Liver (tissue), 9 donors: Measurements from ENCODE around the gene ENTPD8. TPM values are rescaled to one million over a fixed set of nuclear protein-coding genes. Genes with fewer than 3 reads are reported as not detected.

Experiments
- DNase-seq: peaks from one replicate; pipeline ENCODE4 v3.0.0-alpha.2; 2017; ENCODE audit warnings: low spot score
- H3K27ac ChIP-seq, 2 donors: one replicate each; pipeline ENCODE4 v1.7.0; 2013; ENCODE audit warnings: inconsistent platforms in 2 of 2, low read length in 2 of 2, control low read depth in 1 of 2, low read depth in 1 of 2, mild to moderate bottlenecking in 1 of 2
- H3K27me3 ChIP-seq, 4 donors: one replicate each; pipeline versions ENCODE4 v1.6.1 to v1.7.0; 2013; ENCODE audit warnings: low read length in 3 of 4, inconsistent platforms in 1 of 4, mild to moderate bottlenecking in 1 of 4, moderate library complexity in 1 of 4; ENCODE audit not compliant: control insufficient read depth in 4 of 4, insufficient read depth in 4 of 4
- H3K36me3 ChIP-seq, 4 donors: one replicate each; pipeline versions ENCODE4 v1.6.1 to v1.7.0; 2013; ENCODE audit warnings: low read length in 3 of 4, mild to moderate bottlenecking in 3 of 4, low read depth in 1 of 4, moderate library complexity in 1 of 4; ENCODE audit not compliant: control insufficient read depth in 4 of 4, insufficient read depth in 3 of 4
- H3K4me1 ChIP-seq, 4 donors: one replicate each; pipeline versions ENCODE4 v1.6.1 to v1.7.0; 2013; ENCODE audit warnings: low read length in 3 of 4, mild to moderate bottlenecking in 3 of 4, moderate library complexity in 1 of 4; ENCODE audit not compliant: control insufficient read depth in 4 of 4, insufficient read depth in 4 of 4
- H3K4me3 ChIP-seq, 3 donors: one replicate each; pipeline versions ENCODE4 v1.6.1 to v1.7.0; 2013; ENCODE audit warnings: low read length in 3 of 3, control low read depth in 1 of 3, low read depth in 1 of 3, mild to moderate bottlenecking in 1 of 3
- H3K9ac ChIP-seq, 2 donors: one replicate each; pipeline ENCODE4 v1.7.0; 2013; ENCODE audit warnings: low read length in 2 of 2, mild to moderate bottlenecking in 2 of 2, moderate library complexity in 2 of 2, control low read depth in 1 of 2, low read depth in 1 of 2
- H3K9me3 ChIP-seq, 4 donors: one replicate each; pipeline versions ENCODE4 v1.6.1 to v1.7.0; 2013; ENCODE audit warnings: low read length in 3 of 4; ENCODE audit not compliant: control insufficient read depth in 4 of 4
- ATF3 ChIP-seq: IDR thresholded peaks from 2 replicates; pipeline ENCODE4 v1.6.1; 2016; ENCODE audit warnings: antibody characterized with exemption
- CTCF ChIP-seq: fragments of 150-350 bp; IDR thresholded peaks from 2 replicates; pipeline ENCODE4 v1.5.1; 2017; ENCODE audit warnings: improper control_type of control experiment, low read depth, low read length; ENCODE audit not compliant: missing input control
- EGR1 ChIP-seq, 2 donors: IDR thresholded peaks; 2 replicates each; pipeline ENCODE4 v1.6.1; 2016 to 2018; ENCODE audit warnings: antibody characterized with exemption in 2 of 2, low read depth in 2 of 2
- FOXA1 ChIP-seq: IDR thresholded peaks from 2 replicates; pipeline ENCODE4 v1.6.1; 2016; ENCODE audit warnings: antibody characterized with exemption
- FOXA2 ChIP-seq: IDR thresholded peaks from 2 replicates; pipeline ENCODE4 v1.6.1; 2016; ENCODE audit warnings: antibody characterized with exemption
- GABPA ChIP-seq, 2 donors: IDR thresholded peaks in 1 of 2; conservative IDR thresholded peaks in 1 of 2; 2 replicates each; pipeline ENCODE4 v1.6.1; 2016; ENCODE audit warnings: antibody characterized with exemption in 2 of 2, mild to moderate bottlenecking in 1 of 2, moderate library complexity in 1 of 2
- HNF4A ChIP-seq, 2 donors: conservative IDR thresholded peaks; 2 replicates each; pipeline ENCODE4 v1.6.1; 2016; ENCODE audit warnings: antibody characterized with exemption in 2 of 2, mild to moderate bottlenecking in 2 of 2
- HNF4G ChIP-seq: IDR thresholded peaks from 2 replicates; pipeline ENCODE4 v1.6.1; 2016; ENCODE audit warnings: antibody characterized with exemption
- JUND ChIP-seq, 2 donors: IDR thresholded peaks; 2 replicates each; pipeline ENCODE4 v1.6.1; 2016; ENCODE audit warnings: antibody characterized with exemption in 2 of 2
- MAX ChIP-seq: IDR thresholded peaks from 2 replicates; pipeline ENCODE4 v1.6.1; 2016; ENCODE audit warnings: antibody characterized with exemption
- NR2F2 ChIP-seq: IDR thresholded peaks from 2 replicates; pipeline ENCODE4 v1.6.1; 2016; ENCODE audit warnings: antibody characterized with exemption
- REST ChIP-seq: IDR thresholded peaks from 2 replicates; pipeline ENCODE4 v1.6.1; 2016; ENCODE audit warnings: antibody characterized with exemption, mild to moderate bottlenecking
- RXRA ChIP-seq, 2 donors: IDR thresholded peaks; 2 replicates each; pipeline ENCODE4 v1.6.1; 2017 to 2018; ENCODE audit warnings: antibody characterized with exemption in 2 of 2, mild to moderate bottlenecking in 1 of 2
- SP1 ChIP-seq: IDR thresholded peaks from 2 replicates; pipeline ENCODE4 v1.6.1; 2018; ENCODE audit warnings: antibody characterized with exemption, mild to moderate bottlenecking
- TAF1 ChIP-seq: conservative IDR thresholded peaks from 2 replicates; pipeline ENCODE4 v1.6.1; 2016; ENCODE audit warnings: antibody characterized with exemption, mild to moderate bottlenecking
- YY1 ChIP-seq: IDR thresholded peaks from 2 replicates; pipeline ENCODE4 v1.6.1; 2016; ENCODE audit warnings: antibody characterized with exemption, mild to moderate bottlenecking
- ZBTB33 ChIP-seq: IDR thresholded peaks from 2 replicates; pipeline ENCODE4 v1.6.1; 2016; ENCODE audit warnings: antibody characterized with exemption
- WGBS: extraction: QIAGEN DNeasy Blood & Tissue Kit; methylation state at CpG from one replicate; pipeline ENCODE4 v1.1.7; 2013; 5-methylcytosine and 5-hydroxymethylcytosine counted together
- polyA plus RNA-seq, 2 donors: library from polyadenylated mRNA; stranded (reverse) in 1 of 2; unstranded in 1 of 2; fragments of 200-250 nt in 1 of 2; fragments of >200 nt in 1 of 2; fragmentation: Nextera tagmentation in 1 of 2; extraction: Ambion mirVana in 1 of 2; gene quantifications; one replicate each; pipeline versions ENCODE4 v1.2.1 to v1.2.3, GENCODE V29; 2013 to 2015
- total RNA-seq, 2 donors: library from RNA; depleted of rRNA; stranded (reverse); fragments of >200 nt; gene quantifications; one replicate each; pipeline ENCODE4 v1.2.3, GENCODE V29; 2014
- donor health status: healthy.
- donor health status: healthy.
- donor health status: healthy.
- donor health status: healthy.
- donor health status: healthy.

The ENTPD8 gene
- total and polyA plus RNA-seq, 4 donors = 1.6 to 6.2 (median 4.9) TPM

GRCh38 chr9:137461316-137461662 is 20.1 kb upstream of the ENTPD8 start (continued):
- no peak for TF ChIP-seq ZBTB33
- TF ChIP-seq HNF4G = no peak

GRCh38 chr9:137460363-137461315 is 19.5 kb upstream of the ENTPD8 start:
- no peak overlapping the region for H3K4me3 ChIP-seq
- H3K9me3 ChIP-seq = no peaks in the 10 kb centered on the region
- TF ChIP-seq CTCF (no peak), RXRA (IDR thresholded peaks at IDR 0.05) (no peak), HNF4A (conservative IDR thresholded peaks at IDR 0.05) (no peak), JUND (IDR thresholded peaks at IDR 0.05) (no peak), MAX (no peak), ZBTB33 (no peak), SP1 (no peak), GABPA (IDR thresholded peaks at IDR 0.05 in 1 of 2, conservative IDR thresholded peaks at IDR 0.05 in 1 of 2) (no peak), REST (no peak), NR2F2 (no peak), HNF4G (no peak), YY1 (no peak), ATF3 (no peak), TAF1 (no peak), FOXA1 (no peak), EGR1 (IDR thresholded peaks at IDR 0.05; ENCODE audit: low read depth in 2 of 2) (no peak), FOXA2 (no peak)
- H3K4me1 ChIP-seq = peaks cover 8 to 34% (median 23%) of the 10 kb centered on the region in 4 donors
- H3K27ac ChIP-seq = no peak overlapping the region
- DNase-seq = no peak
- H3K36me3 ChIP-seq = peaks cover 0 to 6% (median 1%) of the 10 kb centered on the region in 4 donors
- no peak overlapping the region for H3K9ac ChIP-seq
- WGBS = 96% methylated on average over 31 of the region's 31 CpGs
- H3K27me3 ChIP-seq = no peaks in the 10 kb centered on the region
